Tibial nerve (tissue), 4 donors: Measurements from ENCODE around the gene SHLD2. TPM values are rescaled to one million over a fixed set of nuclear protein-coding genes. Genes with fewer than 3 reads are reported as not detected.
"Not testable (repeated sequence)": the region's sequence is repeated elsewhere in the genome, so short reads cannot be mapped to it uniquely, and the experiment has no call there.

Experiments used
- DNase-seq, 2 donors: peaks; one replicate each; pipeline ENCODE4 v3.0.0-alpha.2; 2019; ENCODE audit warnings: low spot score in 2 of 2
- H3K27ac ChIP-seq, 4 donors: fragments of 200-600 bp; sonication (generic) in 3 of 4; one replicate each; pipeline ENCODE4 v1.5.1; 2017 to 2019; ENCODE audit warnings: mild to moderate bottlenecking in 1 of 4
- H3K27me3 ChIP-seq, 2 donors: fragments of 200-600 bp; sonication (generic) in 1 of 2; one replicate each; pipeline versions ENCODE4 v1.5.1 to v1.6.0; 2017 to 2019
- H3K36me3 ChIP-seq, 3 donors: fragments of 200-600 bp; sonication (generic); one replicate each; pipeline ENCODE4 v1.5.1; 2018 to 2019
- H3K4me1 ChIP-seq, 4 donors: fragments of 200-600 bp; sonication (generic) in 3 of 4; one replicate each; pipeline ENCODE4 v1.5.1; 2017 to 2019
- H3K4me3 ChIP-seq, 4 donors: fragments of 200-600 bp; sonication (generic) in 3 of 4; one replicate each; pipeline ENCODE4 v1.5.1; 2017 to 2019; ENCODE audit warnings: mild to moderate bottlenecking in 1 of 4, moderate library complexity in 1 of 4
- H3K9me3 ChIP-seq, 4 donors: fragments of 200-600 bp; sonication (generic) in 3 of 4; one replicate each; pipeline ENCODE4 v1.5.1; 2017 to 2019
- WGBS, 2 donors: methylation state at CpG; one replicate each; pipeline ENCODE4 v1.1.5; 2018; 5-methylcytosine and 5-hydroxymethylcytosine counted together
- total RNA-seq, 4 donors: library from RNA; depleted of rRNA; stranded (reverse); fragments of >200 nt; gene quantifications; one replicate each; pipeline ENCODE4 v1.1.0, GENCODE V29; 2016

Gene SHLD2
- total RNA-seq, 4 donors from 2014 or later, result 14.1 to 39.6 (median 28.6) TPM

- not testable (repeated sequence) for DNase-seq, H3K27me3 ChIP-seq, H3K9me3 ChIP-seq, H3K4me1 ChIP-seq, H3K27ac ChIP-seq, H3K4me3 ChIP-seq
- H3K36me3 ChIP-seq, result peaks cover 0 to 12% (median 0%) of the 10 kb centered on the region in 3 donors
- 87 to 95% methylated on average over 3 of the region's 3 CpGs for WGBS, 2 donors
Observed at GRCh38 chr10:87162703-87163293, 67.8 kb downstream of the SHLD2 start.

- not testable (repeated sequence) for H3K27me3 ChIP-seq
Observed at GRCh38 chr10:87163414-87163813, 68.4 kb downstream of the SHLD2 start.

DNA sequence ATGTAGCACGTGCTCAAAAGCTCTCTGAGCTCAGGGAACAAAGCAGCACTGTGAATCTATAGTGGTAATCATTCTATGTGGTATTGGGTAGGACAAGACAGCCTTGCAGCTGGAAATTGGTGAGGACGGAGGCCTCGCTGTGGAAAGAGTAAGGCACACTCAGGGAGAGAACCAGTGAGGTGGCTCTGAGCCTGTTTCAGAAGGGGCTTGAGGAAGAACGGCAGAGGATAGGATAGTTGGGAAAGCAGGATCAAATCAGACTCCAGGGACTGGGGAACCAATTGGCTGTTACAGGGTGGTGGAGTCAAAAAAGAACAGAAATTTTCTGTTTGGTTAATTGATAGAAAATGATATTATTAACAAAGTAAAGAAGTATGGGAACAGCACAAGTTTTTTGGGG is 74.9 kb downstream of the SHLD2 start:
- not testable (repeated sequence) for DNase-seq, H3K9me3 ChIP-seq, H3K27ac ChIP-seq, H3K36me3 ChIP-seq, H3K27me3 ChIP-seq, H3K4me3 ChIP-seq, H3K4me1 ChIP-seq
- WGBS, 2 donors, result 63 to 68% methylated on average over 4 of the region's 4 CpGs

More at GRCh38 chr10:87163414-87163813, 68.4 kb downstream of the SHLD2 start:
- peaks cover 0 to 12% (median 0%) of the 10 kb centered on the region in 3 donors for H3K36me3 ChIP-seq
- DNase-seq, H3K9me3 ChIP-seq, H3K27ac ChIP-seq, H3K4me3 ChIP-seq, H3K4me1 ChIP-seq: not testable (repeated sequence)
- WGBS, 2 donors, result 89 to 92% methylated on average over 1 of the region's 2 CpGs

GRCh38 chr10:87170705-87171104 is 75.7 kb downstream of the SHLD2 start:
- H3K4me3 ChIP-seq, H3K27ac ChIP-seq, H3K9me3 ChIP-seq, DNase-seq, H3K36me3 ChIP-seq, H3K27me3 ChIP-seq, H3K4me1 ChIP-seq: not testable (repeated sequence)
- WGBS, 2 donors, result 82 to 85% methylated on average over 2 to 3 of the region's 4 CpGs

GRCh38 chr10:87171670-87172069 is 76.7 kb downstream of the SHLD2 start:
- not testable (repeated sequence) for H3K4me1 ChIP-seq, H3K27me3 ChIP-seq, H3K36me3 ChIP-seq, DNase-seq, H3K27ac ChIP-seq, H3K9me3 ChIP-seq, H3K4me3 ChIP-seq
- 42 to 44% methylated on average over 1 of the region's 1 CpG for WGBS, 2 donors

DNA sequence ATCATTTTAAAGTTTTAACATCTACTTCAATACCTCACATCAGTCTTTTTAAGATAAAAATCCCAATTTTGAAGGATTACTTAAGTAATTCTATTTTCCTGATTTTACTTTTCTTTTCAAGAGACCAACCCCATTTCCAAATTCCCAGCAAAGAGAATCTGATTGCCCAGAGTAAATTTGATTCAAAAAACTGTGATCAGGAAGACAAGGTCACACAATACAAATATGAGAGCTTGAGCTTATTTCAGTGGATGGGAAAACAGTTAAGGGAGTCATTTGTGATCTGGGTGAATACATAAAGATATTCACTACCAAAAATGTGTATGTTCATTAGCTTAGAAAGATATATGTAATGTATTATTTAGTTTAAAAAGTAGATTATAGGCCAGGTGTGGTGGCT is 77.2 kb downstream of the SHLD2 start:
- not testable (repeated sequence) for H3K27me3 ChIP-seq

DNA sequence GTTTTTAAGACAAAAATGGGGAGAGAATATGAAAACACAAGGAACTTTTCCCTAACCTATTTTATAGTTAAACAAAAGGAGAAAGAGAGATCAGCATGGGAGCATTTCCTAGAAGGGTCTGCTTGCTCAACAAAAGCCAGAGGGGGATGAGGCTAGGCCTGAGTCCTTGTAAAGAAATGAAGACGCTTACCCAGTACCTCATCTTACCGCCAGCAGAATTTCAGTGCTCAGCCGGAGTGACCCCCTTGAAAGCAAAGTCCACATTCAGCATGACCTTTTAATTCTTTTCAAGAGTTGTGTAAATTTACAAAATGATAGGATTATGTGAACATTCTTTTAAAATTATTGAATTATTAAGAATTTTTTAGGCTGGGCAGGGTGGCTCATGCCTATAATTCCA is 82.6 kb downstream of the SHLD2 start:
- 60 to 74% methylated on average over 1 to 3 of the region's 3 CpGs for WGBS, 2 donors
- H3K4me3 ChIP-seq, H3K9me3 ChIP-seq, H3K27ac ChIP-seq, H3K4me1 ChIP-seq, DNase-seq, H3K27me3 ChIP-seq: not testable (repeated sequence)
- peaks cover 0 to 24% (median 0%) of the 10 kb centered on the region in 3 donors for H3K36me3 ChIP-seq

More for the DNA sequence above, 77.2 kb downstream of the SHLD2 start:
- H3K4me1 ChIP-seq, DNase-seq, H3K27ac ChIP-seq, H3K9me3 ChIP-seq, H3K36me3 ChIP-seq, H3K4me3 ChIP-seq: not testable (repeated sequence)

DNA sequence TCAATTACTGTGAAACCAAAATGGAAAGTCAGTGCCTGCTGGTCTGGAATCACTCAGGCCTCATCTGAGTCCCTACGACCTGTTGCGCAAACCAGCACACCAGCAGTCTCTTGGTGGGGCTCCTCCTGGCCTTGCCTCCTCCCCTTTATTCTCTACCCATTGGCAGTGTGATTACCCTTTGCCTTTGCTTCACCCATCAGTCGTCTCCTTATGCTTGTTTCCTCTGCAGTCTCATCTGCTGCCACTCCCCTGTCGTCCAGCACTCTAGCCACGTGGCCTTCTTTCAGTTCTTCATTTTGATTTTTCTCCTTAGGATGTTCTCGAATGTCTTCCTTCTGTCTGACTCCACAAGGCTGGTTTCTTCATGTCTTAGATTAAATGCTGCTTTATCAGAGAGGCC is 89.4 kb downstream of the SHLD2 start:
- peaks cover 0 to 54% (median 0%) of the 10 kb centered on the region in 3 donors for H3K36me3 ChIP-seq
- H3K27me3 ChIP-seq, H3K9me3 ChIP-seq, H3K27ac ChIP-seq, DNase-seq, H3K4me1 ChIP-seq, H3K4me3 ChIP-seq: not testable (repeated sequence)
- 80 to 82% methylated on average over 6 of the region's 6 CpGs for WGBS, 2 donors

GRCh38 chr10:87186016-87186415 is 91.0 kb downstream of the SHLD2 start:
- not testable (repeated sequence) for H3K4me1 ChIP-seq, H3K27ac ChIP-seq, DNase-seq, H3K9me3 ChIP-seq, H3K4me3 ChIP-seq, H3K27me3 ChIP-seq
- 83 to 87% methylated on average over 4 of the region's 4 CpGs for WGBS, 2 donors
- peaks cover 0 to 49% (median 0%) of the 10 kb centered on the region in 3 donors for H3K36me3 ChIP-seq

GRCh38 chr10:87187573-87187972 is 92.6 kb downstream of the SHLD2 start:
- H3K27me3 ChIP-seq, H3K4me1 ChIP-seq, H3K27ac ChIP-seq, DNase-seq, H3K9me3 ChIP-seq, H3K4me3 ChIP-seq: not testable (repeated sequence)
- peaks cover 0 to 47% (median 0%) of the 10 kb centered on the region in 3 donors for H3K36me3 ChIP-seq
- WGBS, 2 donors, result 79 to 96% methylated on average over 3 of the region's 3 CpGs

DNA sequence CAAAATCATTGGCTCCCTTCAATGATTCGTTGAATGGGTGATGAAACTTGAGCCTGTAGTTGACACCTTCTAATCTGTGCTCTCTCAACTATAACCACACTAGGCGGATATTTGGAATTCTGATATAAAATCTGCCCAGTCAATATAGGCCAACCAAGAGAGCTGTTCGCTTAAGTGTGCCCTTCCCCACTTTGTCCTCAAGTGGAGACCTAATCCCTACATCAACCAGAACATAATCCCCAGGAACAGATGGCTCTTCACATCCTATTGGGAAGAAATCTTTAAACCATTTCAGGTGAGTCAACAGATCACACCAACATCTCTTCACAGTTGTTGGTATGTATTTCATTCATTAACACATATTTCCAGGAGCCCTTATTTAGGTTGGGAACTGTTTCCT is 96.8 kb downstream of the SHLD2 start:
- DNase-seq, H3K4me3 ChIP-seq, H3K9me3 ChIP-seq, H3K4me1 ChIP-seq, H3K27me3 ChIP-seq, H3K27ac ChIP-seq: not testable (repeated sequence)
- peaks cover 0 to 31% (median 0%) of the 10 kb centered on the region in 3 donors for H3K36me3 ChIP-seq
- 84 to 93% methylated on average over 3 of the region's 3 CpGs for WGBS, 2 donors
